ENCODE measurements around the gene MSH5. TPM values are rescaled to one million over a fixed set of nuclear protein-coding genes. Genes with fewer than 3 reads are reported as not detected.

MSH5 gene
- total and polyA plus RNA-seq, 9 of the 15 experiments (the other 6 are each of a cell fraction or from before 2014, with no cell fraction given), result 12.5 to 104 (median 46.6) TPM

- TF ChIP-seq GTF2E2 (tag; IDR thresholded peaks at IDR 0.05) (no peak), TAF15 (IDR thresholded peaks at IDR 0.05; ENCODE audit: low read depth, low read length) (no peak), PRMT5 (CRISPR knock-in tag; IDR thresholded peaks at IDR 0.05) (no peak), DDX20 (tag; IDR thresholded peaks at IDR 0.05; ENCODE audit: low read depth) (no peak), ZNF174 (CRISPR knock-in tag; IDR thresholded peaks at IDR 0.05) (0 out of 2 replicates have a peak, but pooled peaks have one; percentile 49), SETDB1 (IDR thresholded peaks at IDR 0.05; ENCODE audit: low read length) (no peak), HNRNPUL1 (IDR thresholded peaks at IDR 0.05; ENCODE audit: low read length) (no peak), ZKSCAN3 (CRISPR knock-in tag; IDR thresholded peaks at IDR 0.05) (no peak), ZNF143 (CRISPR knock-in tag; IDR thresholded peaks at IDR 0.05) (no peak), POLR2AphosphoS5 (IDR thresholded peaks at IDR 0.05; ENCODE audit: control insufficient read depth, insufficient read depth, low read depth, low read length) (no peak), SREBF2 (CRISPR knock-in tag; IDR thresholded peaks at IDR 0.05) (no peak), ZBTB34 (CRISPR knock-in tag; IDR thresholded peaks at IDR 0.05) (no peak), ZNF586 (CRISPR knock-in tag; conservative IDR thresholded peaks at IDR 0.05) (peak; percentile 7; the same call in 1 of the 2 replicates), ZNF444 (CRISPR knock-in tag; IDR thresholded peaks at IDR 0.05) (no peak)
- TF ChIP-seq, protein P1, sequence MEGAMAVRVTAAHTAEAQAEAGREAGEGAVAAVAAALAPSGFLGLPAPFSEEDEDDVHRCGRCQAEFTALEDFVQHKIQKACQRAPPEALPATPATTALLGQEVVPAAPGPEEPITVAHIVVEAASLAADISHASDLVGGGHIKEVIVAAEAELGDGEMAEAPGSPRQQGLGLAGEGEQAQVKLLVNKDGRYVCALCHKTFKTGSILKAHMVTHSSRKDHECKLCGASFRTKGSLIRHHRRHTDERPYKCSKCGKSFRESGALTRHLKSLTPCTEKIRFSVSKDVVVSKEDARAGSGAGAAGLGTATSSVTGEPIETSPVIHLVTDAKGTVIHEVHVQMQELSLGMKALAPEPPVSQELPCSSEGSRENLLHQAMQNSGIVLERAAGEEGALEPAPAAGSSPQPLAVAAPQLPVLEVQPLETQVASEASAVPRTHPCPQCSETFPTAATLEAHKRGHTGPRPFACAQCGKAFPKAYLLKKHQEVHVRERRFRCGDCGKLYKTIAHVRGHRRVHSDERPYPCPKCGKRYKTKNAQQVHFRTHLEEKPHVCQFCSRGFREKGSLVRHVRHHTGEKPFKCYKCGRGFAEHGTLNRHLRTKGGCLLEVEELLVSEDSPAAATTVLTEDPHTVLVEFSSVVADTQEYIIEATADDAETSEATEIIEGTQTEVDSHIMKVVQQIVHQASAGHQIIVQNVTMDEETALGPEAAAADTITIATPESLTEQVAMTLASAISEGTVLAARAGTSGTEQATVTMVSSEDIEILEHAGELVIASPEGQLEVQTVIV (CRISPR knock-in tag; IDR thresholded peaks at IDR 0.05; ENCODE audit: borderline replicate concordance), result no peak; the same call in 1 of the 2 replicates
- TF ChIP-seq, protein P2, sequence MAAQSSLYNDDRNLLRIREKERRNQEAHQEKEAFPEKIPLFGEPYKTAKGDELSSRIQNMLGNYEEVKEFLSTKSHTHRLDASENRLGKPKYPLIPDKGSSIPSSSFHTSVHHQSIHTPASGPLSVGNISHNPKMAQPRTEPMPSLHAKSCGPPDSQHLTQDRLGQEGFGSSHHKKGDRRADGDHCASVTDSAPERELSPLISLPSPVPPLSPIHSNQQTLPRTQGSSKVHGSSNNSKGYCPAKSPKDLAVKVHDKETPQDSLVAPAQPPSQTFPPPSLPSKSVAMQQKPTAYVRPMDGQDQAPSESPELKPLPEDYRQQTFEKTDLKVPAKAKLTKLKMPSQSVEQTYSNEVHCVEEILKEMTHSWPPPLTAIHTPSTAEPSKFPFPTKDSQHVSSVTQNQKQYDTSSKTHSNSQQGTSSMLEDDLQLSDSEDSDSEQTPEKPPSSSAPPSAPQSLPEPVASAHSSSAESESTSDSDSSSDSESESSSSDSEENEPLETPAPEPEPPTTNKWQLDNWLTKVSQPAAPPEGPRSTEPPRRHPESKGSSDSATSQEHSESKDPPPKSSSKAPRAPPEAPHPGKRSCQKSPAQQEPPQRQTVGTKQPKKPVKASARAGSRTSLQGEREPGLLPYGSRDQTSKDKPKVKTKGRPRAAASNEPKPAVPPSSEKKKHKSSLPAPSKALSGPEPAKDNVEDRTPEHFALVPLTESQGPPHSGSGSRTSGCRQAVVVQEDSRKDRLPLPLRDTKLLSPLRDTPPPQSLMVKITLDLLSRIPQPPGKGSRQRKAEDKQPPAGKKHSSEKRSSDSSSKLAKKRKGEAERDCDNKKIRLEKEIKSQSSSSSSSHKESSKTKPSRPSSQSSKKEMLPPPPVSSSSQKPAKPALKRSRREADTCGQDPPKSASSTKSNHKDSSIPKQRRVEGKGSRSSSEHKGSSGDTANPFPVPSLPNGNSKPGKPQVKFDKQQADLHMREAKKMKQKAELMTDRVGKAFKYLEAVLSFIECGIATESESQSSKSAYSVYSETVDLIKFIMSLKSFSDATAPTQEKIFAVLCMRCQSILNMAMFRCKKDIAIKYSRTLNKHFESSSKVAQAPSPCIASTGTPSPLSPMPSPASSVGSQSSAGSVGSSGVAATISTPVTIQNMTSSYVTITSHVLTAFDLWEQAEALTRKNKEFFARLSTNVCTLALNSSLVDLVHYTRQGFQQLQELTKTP (IDR thresholded peaks at IDR 0.05; ENCODE audit: low read depth in 1 of 2, partially characterized antibody in 2 of 2), result peak; percentile 18 to 93
- TF ChIP-seq, protein P3, sequence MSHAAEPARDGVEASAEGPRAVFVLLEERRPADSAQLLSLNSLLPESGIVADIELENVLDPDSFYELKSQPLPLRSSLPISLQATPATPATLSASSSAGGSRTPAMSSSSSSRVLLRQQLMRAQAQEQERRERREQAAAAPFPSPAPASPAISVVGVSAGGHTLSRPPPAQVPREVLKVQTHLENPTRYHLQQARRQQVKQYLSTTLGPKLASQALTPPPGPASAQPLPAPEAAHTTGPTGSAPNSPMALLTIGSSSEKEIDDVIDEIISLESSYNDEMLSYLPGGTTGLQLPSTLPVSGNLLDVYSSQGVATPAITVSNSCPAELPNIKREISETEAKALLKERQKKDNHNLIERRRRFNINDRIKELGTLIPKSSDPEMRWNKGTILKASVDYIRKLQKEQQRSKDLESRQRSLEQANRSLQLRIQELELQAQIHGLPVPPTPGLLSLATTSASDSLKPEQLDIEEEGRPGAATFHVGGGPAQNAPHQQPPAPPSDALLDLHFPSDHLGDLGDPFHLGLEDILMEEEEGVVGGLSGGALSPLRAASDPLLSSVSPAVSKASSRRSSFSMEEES (CRISPR knock-in tag; IDR thresholded peaks at IDR 0.05), result 0 out of 2 replicates have a peak, but pooled peaks have one; percentile 2
Observed at GRCh38 chr6:31737991-31738979, 1.5 kb upstream of the MSH5 start (continued).
